ENCODE results near the gene RPL41.
"Not testable (repeated sequence)": the region's sequence is repeated elsewhere in the genome, so short reads cannot be mapped to it uniquely, and the experiment has no call there.

- not testable (repeated sequence) for TF ChIP-seq CTCF (IDR thresholded peaks at IDR 0.05; ENCODE audit: low read length); EZH2 (optimal IDR thresholded peaks at IDR 0.05; ENCODE audit: low read depth, low read length); EZH2phosphoT487 (IDR thresholded peaks at IDR 0.05; ENCODE audit: low read length)
These were observed 761 bp downstream of the RPL41 start for GRCh38 chr12:56117082-56117706.
